Measurements from ENCODE around the gene DPEP2NB. TPM values are rescaled to one million over a fixed set of nuclear protein-coding genes. Genes with fewer than 3 reads are reported as not detected.

Gene DPEP2NB
- total RNA-seq, 1 experiment from 2014 or later: not detected

DNA sequence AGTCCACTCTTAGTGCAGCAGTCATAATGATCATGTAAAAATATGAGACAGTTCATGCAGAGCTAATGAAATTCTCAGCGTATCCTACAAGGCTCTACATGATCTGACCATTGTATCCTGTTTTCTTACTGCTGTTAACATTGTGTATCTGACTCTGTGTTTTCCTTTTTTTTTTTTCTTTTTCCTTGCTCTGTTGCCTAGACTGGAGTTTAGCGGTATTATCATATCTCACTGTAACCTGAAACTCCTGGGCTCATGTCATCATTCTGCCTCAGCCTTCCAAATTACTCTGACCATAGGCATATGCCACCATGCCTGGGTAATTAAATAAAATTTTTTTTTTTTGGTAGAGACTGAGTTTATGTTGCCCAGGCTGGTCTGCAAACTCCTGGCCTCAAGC is 19.5 kb upstream of the DPEP2NB start:
- H4K8ac ChIP-seq (replicated peaks; ENCODE audit: insufficient read length, low read depth, low read length): no peak overlapping the region
- H3K56ac ChIP-seq (ENCODE audit: insufficient read length, low read depth, low read length): no peak overlapping the region
- H3K4me1 ChIP-seq (ENCODE audit: insufficient read depth, low read length): no peaks in the 10 kb centered on the region
- no peak overlapping the region for H2BK12ac ChIP-seq (ENCODE audit: insufficient read length, low read depth, low read length)
- H3K23ac ChIP-seq (ENCODE audit: insufficient read length, low read depth, low read length): no peak overlapping the region
- Mint-ChIP-seq H3K36me3 (ENCODE audit: insufficient read depth in 1 of 3, low read depth in 3 of 3) (peaks cover 7 to 15% (median 13%) of the 10 kb centered on the region in 3 experiments; a peak in 6 of 7 replicates), H3K4me3 (no peak overlapping the region), H3K27me3 (ENCODE audit: low read depth) (no peaks in the 10 kb centered on the region), H3K9me3 (no peaks in the 10 kb centered on the region), H3K4me1 (peaks cover 0 to under 1% of the 10 kb centered on the region in 2 experiments; a peak in 1 of 4 replicates), H3K27ac (no peak overlapping the region)
- H3K79me2 ChIP-seq (ENCODE audit: insufficient read depth, low read length): no peaks in the 10 kb centered on the region
- H3K23me2 ChIP-seq (ENCODE audit: insufficient read length, low read depth, low read length, poor library complexity, severe bottlenecking): no peaks in the 10 kb centered on the region
- TF ChIP-seq, protein P1, sequence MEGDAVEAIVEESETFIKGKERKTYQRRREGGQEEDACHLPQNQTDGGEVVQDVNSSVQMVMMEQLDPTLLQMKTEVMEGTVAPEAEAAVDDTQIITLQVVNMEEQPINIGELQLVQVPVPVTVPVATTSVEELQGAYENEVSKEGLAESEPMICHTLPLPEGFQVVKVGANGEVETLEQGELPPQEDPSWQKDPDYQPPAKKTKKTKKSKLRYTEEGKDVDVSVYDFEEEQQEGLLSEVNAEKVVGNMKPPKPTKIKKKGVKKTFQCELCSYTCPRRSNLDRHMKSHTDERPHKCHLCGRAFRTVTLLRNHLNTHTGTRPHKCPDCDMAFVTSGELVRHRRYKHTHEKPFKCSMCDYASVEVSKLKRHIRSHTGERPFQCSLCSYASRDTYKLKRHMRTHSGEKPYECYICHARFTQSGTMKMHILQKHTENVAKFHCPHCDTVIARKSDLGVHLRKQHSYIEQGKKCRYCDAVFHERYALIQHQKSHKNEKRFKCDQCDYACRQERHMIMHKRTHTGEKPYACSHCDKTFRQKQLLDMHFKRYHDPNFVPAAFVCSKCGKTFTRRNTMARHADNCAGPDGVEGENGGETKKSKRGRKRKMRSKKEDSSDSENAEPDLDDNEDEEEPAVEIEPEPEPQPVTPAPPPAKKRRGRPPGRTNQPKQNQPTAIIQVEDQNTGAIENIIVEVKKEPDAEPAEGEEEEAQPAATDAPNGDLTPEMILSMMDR (conservative IDR thresholded peaks at IDR 0.05): no peak
- no peak overlapping the region for H3K18ac ChIP-seq (ENCODE audit: insufficient read length, low read depth, low read length)
- no peak overlapping the region for H2AFZ ChIP-seq (ENCODE audit: low read length)
- H3K14ac ChIP-seq (ENCODE audit: insufficient read depth, low read length): no peak overlapping the region
- no peak overlapping the region for H4K91ac ChIP-seq (ENCODE audit: insufficient read length, low read depth, low read length)
- H3K27me3 ChIP-seq (ENCODE audit: insufficient read depth, low read length): no peaks in the 10 kb centered on the region
- WGBS (ENCODE audit: extremely low coverage, insufficient read length, low lambda C conversion rate): no CpG with 5 or more reads among the region's 2 CpGs
- no peak overlapping the region for H3K4me2 ChIP-seq (ENCODE audit: insufficient read depth, insufficient read length, low read length)
- H3T11ph ChIP-seq (ENCODE audit: low read length): no peak overlapping the region
- no peak overlapping the region for H3K4ac ChIP-seq (ENCODE audit: low read depth, low read length)
- no peaks in the 10 kb centered on the region for H3K79me1 ChIP-seq (ENCODE audit: insufficient read depth, low read depth, low read length, poor library complexity, severe bottlenecking)
- H3K9me3 ChIP-seq (ENCODE audit: control insufficient read depth, low read depth, low read length): no peaks in the 10 kb centered on the region
- no peak overlapping the region for H3K27ac ChIP-seq (ENCODE audit: insufficient read length, low read depth, low read length)
- no peak overlapping the region for H2AK5ac ChIP-seq (ENCODE audit: insufficient read length, low read length)
- no peak overlapping the region for H4K5ac ChIP-seq (ENCODE audit: insufficient read length, low read depth, low read length)
- DNase-seq: no peak
- H4K20me1 ChIP-seq (ENCODE audit: control insufficient read depth, insufficient read depth, insufficient read length): no peaks in the 10 kb centered on the region
- no peak overlapping the region for H2BK15ac ChIP-seq (ENCODE audit: low read depth, low read length)
- no peak overlapping the region for H2BK20ac ChIP-seq (ENCODE audit: low read depth, low read length, poor library complexity, severe bottlenecking)
- no peak overlapping the region for H2BK120ac ChIP-seq (ENCODE audit: low read depth, low read length, poor library complexity, severe bottlenecking)
- no peak overlapping the region for H2BK5ac ChIP-seq (ENCODE audit: insufficient read length, low read length)
- H3K9ac ChIP-seq (ENCODE audit: extremely low read depth, insufficient read length, low read length): no peak overlapping the region
